ENCODE results near the gene NLGN1. TPM values are rescaled to one million over a fixed set of nuclear protein-coding genes. Genes with fewer than 3 reads are reported as not detected.

The NLGN1 gene
- total and polyA plus RNA-seq, 2 experiments from 2014 or later, result 5.1 to 11.2 TPM

GRCh38 chr3:173770796-173771573 is 373.4 kb downstream of the NLGN1 start:
- 77% methylated on average over 3 of the region's 3 CpGs for WGBS (ENCODE audit: low lambda C conversion rate, missing lambda C conversion rate)
- H3K4me3 ChIP-seq, result no peak overlapping the region
- H3K9me2 ChIP-seq (replicated peaks; ENCODE audit: insufficient read depth), result no peaks in the 10 kb centered on the region
- no peaks in the 10 kb centered on the region for H3K9me3 ChIP-seq (ENCODE audit: low read depth)
- H3K36me3 ChIP-seq (replicated peaks; ENCODE audit: insufficient read depth, low read depth), result no peaks in the 10 kb centered on the region
- H3K4me1 ChIP-seq (ENCODE audit: insufficient read depth), result no peaks in the 10 kb centered on the region
- no peak overlapping the region for H2AFZ ChIP-seq
- H4K20me1 ChIP-seq (ENCODE audit: insufficient read depth, poor library complexity, severe bottlenecking), result no peaks in the 10 kb centered on the region
- H3K27ac ChIP-seq, result no peak overlapping the region
- TF ChIP-seq EZH2 (IDR thresholded peaks at IDR 0.05; ENCODE audit: borderline replicate concordance) (no peak), EZH2phosphoT487 (IDR thresholded peaks at IDR 0.05; ENCODE audit: low read depth, severe bottlenecking, unreplicated experiment) (no peak)
- TF ChIP-seq, protein P1, sequence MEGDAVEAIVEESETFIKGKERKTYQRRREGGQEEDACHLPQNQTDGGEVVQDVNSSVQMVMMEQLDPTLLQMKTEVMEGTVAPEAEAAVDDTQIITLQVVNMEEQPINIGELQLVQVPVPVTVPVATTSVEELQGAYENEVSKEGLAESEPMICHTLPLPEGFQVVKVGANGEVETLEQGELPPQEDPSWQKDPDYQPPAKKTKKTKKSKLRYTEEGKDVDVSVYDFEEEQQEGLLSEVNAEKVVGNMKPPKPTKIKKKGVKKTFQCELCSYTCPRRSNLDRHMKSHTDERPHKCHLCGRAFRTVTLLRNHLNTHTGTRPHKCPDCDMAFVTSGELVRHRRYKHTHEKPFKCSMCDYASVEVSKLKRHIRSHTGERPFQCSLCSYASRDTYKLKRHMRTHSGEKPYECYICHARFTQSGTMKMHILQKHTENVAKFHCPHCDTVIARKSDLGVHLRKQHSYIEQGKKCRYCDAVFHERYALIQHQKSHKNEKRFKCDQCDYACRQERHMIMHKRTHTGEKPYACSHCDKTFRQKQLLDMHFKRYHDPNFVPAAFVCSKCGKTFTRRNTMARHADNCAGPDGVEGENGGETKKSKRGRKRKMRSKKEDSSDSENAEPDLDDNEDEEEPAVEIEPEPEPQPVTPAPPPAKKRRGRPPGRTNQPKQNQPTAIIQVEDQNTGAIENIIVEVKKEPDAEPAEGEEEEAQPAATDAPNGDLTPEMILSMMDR (IDR thresholded peaks at IDR 0.05; ENCODE audit: poor library complexity), result no peak
- H3K27me3 ChIP-seq, result no peaks in the 10 kb centered on the region
- no peaks in the 10 kb centered on the region for H3K79me2 ChIP-seq
- DNase-seq (ENCODE audit: low spot score), result no peak
- H3K4me2 ChIP-seq, result no peak overlapping the region

- Histone ChIP-seq H3K4me2 (no peak overlapping the region), H3K27me3 (no peaks in the 10 kb centered on the region), H3K36me3 (replicated peaks; ENCODE audit: insufficient read depth, low read depth) (no peaks in the 10 kb centered on the region), H3K9me3 (ENCODE audit: low read depth) (no peaks in the 10 kb centered on the region), H3K9me2 (replicated peaks; ENCODE audit: insufficient read depth) (no peaks in the 10 kb centered on the region), H3K4me3 (no peak overlapping the region), H3K4me1 (ENCODE audit: insufficient read depth) (no peaks in the 10 kb centered on the region), H3K27ac (no peak overlapping the region), H4K20me1 (ENCODE audit: insufficient read depth, poor library complexity, severe bottlenecking) (no peaks in the 10 kb centered on the region), H2AFZ (no peak overlapping the region), H3K79me2 (no peaks in the 10 kb centered on the region)
- DNase-seq (ENCODE audit: low spot score), result no peak
- 91% methylated on average over 3 of the region's 3 CpGs for WGBS (ENCODE audit: low lambda C conversion rate, missing lambda C conversion rate)
- no peak for TF ChIP-seq EZH2 (IDR thresholded peaks at IDR 0.05; ENCODE audit: borderline replicate concordance)
- no peak for TF ChIP-seq EZH2phosphoT487 (IDR thresholded peaks at IDR 0.05; ENCODE audit: low read depth, severe bottlenecking, unreplicated experiment)
- TF ChIP-seq, protein P1 (IDR thresholded peaks at IDR 0.05; ENCODE audit: poor library complexity), result no peak
These were observed 376.3 kb downstream of the NLGN1 start for GRCh38 chr3:173773800-173774199.

- Histone ChIP-seq H2AFZ (no peak overlapping the region), H3K4me1 (ENCODE audit: insufficient read depth) (no peaks in the 10 kb centered on the region), H3K9me3 (ENCODE audit: low read depth) (no peaks in the 10 kb centered on the region), H3K79me2 (no peaks in the 10 kb centered on the region), H4K20me1 (ENCODE audit: insufficient read depth, poor library complexity, severe bottlenecking) (no peaks in the 10 kb centered on the region), H3K27ac (no peak overlapping the region), H3K9me2 (replicated peaks; ENCODE audit: insufficient read depth) (no peaks in the 10 kb centered on the region), H3K4me2 (no peak overlapping the region), H3K36me3 (replicated peaks; ENCODE audit: insufficient read depth, low read depth) (no peaks in the 10 kb centered on the region), H3K27me3 (no peaks in the 10 kb centered on the region), H3K4me3 (no peak overlapping the region)
- DNase-seq (ENCODE audit: low spot score), result no peak
- TF ChIP-seq EZH2 (IDR thresholded peaks at IDR 0.05; ENCODE audit: borderline replicate concordance), result no peak
- TF ChIP-seq, protein P1 (IDR thresholded peaks at IDR 0.05; ENCODE audit: poor library complexity), result no peak
- TF ChIP-seq EZH2phosphoT487 (IDR thresholded peaks at IDR 0.05; ENCODE audit: low read depth, severe bottlenecking, unreplicated experiment), result no peak
These were observed 376.8 kb downstream of the NLGN1 start for GRCh38 chr3:173774294-173774693.

Data from hepatocyte (in vitro differentiated cells).